ENCODE measurements around the gene UGT1A9. TPM values are rescaled to one million over a fixed set of nuclear protein-coding genes. Genes with fewer than 3 reads are reported as not detected.

The UGT1A9 gene
- polyA plus RNA-seq, 1 donor (not counting 4 experiments of a cell fraction or from before 2014, with no cell fraction given), result not detected

DNA sequence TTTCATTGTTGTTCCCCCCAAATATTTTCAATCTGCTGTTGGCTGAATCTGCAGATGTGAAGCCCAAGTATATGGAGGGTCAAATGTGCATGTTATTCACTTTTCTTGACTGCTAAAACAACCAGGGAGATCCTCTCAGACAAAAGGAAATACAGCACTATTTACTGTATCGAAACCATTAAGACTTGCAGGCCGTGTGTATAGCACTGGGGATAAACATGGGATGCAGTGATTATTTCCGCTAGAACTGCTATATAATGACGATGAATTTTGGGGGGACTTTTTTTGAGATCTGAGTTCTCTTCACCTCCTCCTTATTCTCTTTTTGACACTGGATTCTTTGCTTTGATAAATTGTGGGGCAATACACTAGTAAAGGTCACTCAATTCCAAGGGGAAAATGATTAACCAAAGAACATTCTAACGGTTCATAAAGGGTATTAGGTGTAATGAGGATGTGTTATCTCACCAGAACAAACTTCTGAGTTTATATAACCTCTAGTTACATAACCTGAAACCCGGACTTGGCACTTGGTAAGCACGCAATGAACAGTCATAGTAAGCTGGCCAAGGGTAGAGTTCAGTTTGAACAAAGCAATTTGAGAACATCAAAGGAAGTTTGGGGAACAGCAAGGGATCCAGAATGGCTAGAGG, 84.9 kb downstream of the UGT1A9 start:
- H3K27me3 ChIP-seq (ENCODE audit: control insufficient read depth, extremely low read depth, insufficient read depth, low read length), result no peaks in the 10 kb centered on the region
- peaks cover 4% of the 10 kb centered on the region for H3K79me2 ChIP-seq (ENCODE audit: control insufficient read depth, insufficient read depth, low read length)
- no peak overlapping the region for H3K9ac ChIP-seq (ENCODE audit: control insufficient read depth, extremely low read depth, insufficient read depth, low read length)
- dilution Hi-C loops (cut with MboI; ENCODE audit: extremely low pct_ligation_motif_present, low sequenced_read_pairs), result no loop called here
- H3K9me3 ChIP-seq (ENCODE audit: control insufficient read depth, low read depth, low read length), result no peaks in the 10 kb centered on the region
- TF ChIP-seq EZH2 (IDR thresholded peaks at IDR 0.05; ENCODE audit: low read length), result no peak
- TF ChIP-seq, protein P1, sequence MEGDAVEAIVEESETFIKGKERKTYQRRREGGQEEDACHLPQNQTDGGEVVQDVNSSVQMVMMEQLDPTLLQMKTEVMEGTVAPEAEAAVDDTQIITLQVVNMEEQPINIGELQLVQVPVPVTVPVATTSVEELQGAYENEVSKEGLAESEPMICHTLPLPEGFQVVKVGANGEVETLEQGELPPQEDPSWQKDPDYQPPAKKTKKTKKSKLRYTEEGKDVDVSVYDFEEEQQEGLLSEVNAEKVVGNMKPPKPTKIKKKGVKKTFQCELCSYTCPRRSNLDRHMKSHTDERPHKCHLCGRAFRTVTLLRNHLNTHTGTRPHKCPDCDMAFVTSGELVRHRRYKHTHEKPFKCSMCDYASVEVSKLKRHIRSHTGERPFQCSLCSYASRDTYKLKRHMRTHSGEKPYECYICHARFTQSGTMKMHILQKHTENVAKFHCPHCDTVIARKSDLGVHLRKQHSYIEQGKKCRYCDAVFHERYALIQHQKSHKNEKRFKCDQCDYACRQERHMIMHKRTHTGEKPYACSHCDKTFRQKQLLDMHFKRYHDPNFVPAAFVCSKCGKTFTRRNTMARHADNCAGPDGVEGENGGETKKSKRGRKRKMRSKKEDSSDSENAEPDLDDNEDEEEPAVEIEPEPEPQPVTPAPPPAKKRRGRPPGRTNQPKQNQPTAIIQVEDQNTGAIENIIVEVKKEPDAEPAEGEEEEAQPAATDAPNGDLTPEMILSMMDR (optimal IDR thresholded peaks at IDR 0.05 in 1 of 3, IDR thresholded peaks at IDR 0.05 in 1 of 3, conservative IDR thresholded peaks at IDR 0.05 in 1 of 3; ENCODE audit: extremely low read depth in 1 of 3, insufficient read depth in 2 of 3, low read length in 3 of 3), result no peak
- H3K4me2 ChIP-seq (ENCODE audit: control insufficient read depth, extremely low read depth, insufficient read depth, low read depth, low read length), result no peak overlapping the region
- H3K4me3 ChIP-seq (ENCODE audit: control insufficient read depth in 2 of 3, extremely low read depth in 1 of 3, insufficient read depth in 2 of 3, low read depth in 1 of 3, low read length in 3 of 3), result no peak overlapping the region
- FAIRE-seq, result no peak
- H3K36me3 ChIP-seq (ENCODE audit: control insufficient read depth in 2 of 2, extremely low read depth in 1 of 2, insufficient read depth in 2 of 2, low read length in 2 of 2), result peaks cover 2 to 8% of the 10 kb centered on the region in 2 experiments
- H3K9me1 ChIP-seq (ENCODE audit: control insufficient read depth, extremely low read depth, insufficient read depth, low read length), result no peaks in the 10 kb centered on the region
- H2AFZ ChIP-seq (ENCODE audit: control insufficient read depth, low read length), result no peak overlapping the region
- peaks cover 15% of the 10 kb centered on the region for H3K4me1 ChIP-seq (ENCODE audit: control insufficient read depth, extremely low read depth, insufficient read depth, low read length)
- DNase-seq (ENCODE audit: low read depth, low spot score), result no peak
- H4K20me1 ChIP-seq (ENCODE audit: control insufficient read depth, extremely low read depth, insufficient read depth, low read length), result peaks cover 2% of the 10 kb centered on the region
- no peak overlapping the region for H3K27ac ChIP-seq (ENCODE audit: control insufficient read depth, insufficient read depth, low read length)

DNA sequence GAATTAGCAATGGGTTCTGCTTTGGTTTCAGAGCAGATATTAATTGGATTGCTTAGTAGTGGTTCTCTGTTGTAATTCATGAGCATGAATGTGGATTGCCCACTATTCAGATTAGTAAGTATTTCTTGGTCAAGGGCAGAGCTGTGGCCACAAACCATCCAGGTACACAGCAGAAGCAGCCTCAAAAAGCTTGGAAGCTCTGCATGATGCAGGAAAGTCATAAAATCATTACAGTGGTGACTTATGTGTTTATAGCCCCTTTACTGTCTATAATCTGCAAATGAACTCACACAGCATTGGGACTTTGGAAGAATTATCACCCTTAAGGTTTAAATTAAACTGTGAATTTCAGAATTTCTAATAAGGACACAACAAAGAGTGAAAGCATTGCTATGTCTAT, 86.4 kb downstream of the UGT1A9 start:
- dilution Hi-C loops (cut with MboI; ENCODE audit: extremely low pct_ligation_motif_present, low sequenced_read_pairs), result no loop called here
- H3K27me3 ChIP-seq (ENCODE audit: control insufficient read depth, extremely low read depth, insufficient read depth, low read length), result no peaks in the 10 kb centered on the region
- H3K9me3 ChIP-seq (ENCODE audit: control insufficient read depth, low read depth, low read length), result no peaks in the 10 kb centered on the region
- FAIRE-seq (no peak), DNase-seq (ENCODE audit: low read depth, low spot score) (no peak)
- H3K4me1 ChIP-seq (ENCODE audit: control insufficient read depth, extremely low read depth, insufficient read depth, low read length), result peaks cover 21% of the 10 kb centered on the region
- H3K4me2 ChIP-seq (ENCODE audit: control insufficient read depth, extremely low read depth, insufficient read depth, low read depth, low read length), result no peak overlapping the region
- peaks cover 2% of the 10 kb centered on the region for H4K20me1 ChIP-seq (ENCODE audit: control insufficient read depth, extremely low read depth, insufficient read depth, low read length)
- H3K36me3 ChIP-seq (ENCODE audit: control insufficient read depth in 2 of 2, extremely low read depth in 1 of 2, insufficient read depth in 2 of 2, low read length in 2 of 2), result peaks cover 2 to 8% of the 10 kb centered on the region in 2 experiments
- H3K27ac ChIP-seq (ENCODE audit: control insufficient read depth, insufficient read depth, low read length), result no peak overlapping the region
- no peaks in the 10 kb centered on the region for H3K9me1 ChIP-seq (ENCODE audit: control insufficient read depth, extremely low read depth, insufficient read depth, low read length)
- no peak for TF ChIP-seq EZH2 (IDR thresholded peaks at IDR 0.05; ENCODE audit: low read length)
- TF ChIP-seq, protein P1 (optimal IDR thresholded peaks at IDR 0.05 in 1 of 3, IDR thresholded peaks at IDR 0.05 in 1 of 3, conservative IDR thresholded peaks at IDR 0.05 in 1 of 3; ENCODE audit: extremely low read depth in 1 of 3, insufficient read depth in 2 of 3, low read length in 3 of 3), result no peak
- peaks cover 5% of the 10 kb centered on the region for H3K79me2 ChIP-seq (ENCODE audit: control insufficient read depth, insufficient read depth, low read length)
- no peak overlapping the region for H2AFZ ChIP-seq (ENCODE audit: control insufficient read depth, low read length)
- H3K4me3 ChIP-seq (ENCODE audit: control insufficient read depth in 2 of 3, extremely low read depth in 1 of 3, insufficient read depth in 2 of 3, low read depth in 1 of 3, low read length in 3 of 3), result no peak overlapping the region
- H3K9ac ChIP-seq (ENCODE audit: control insufficient read depth, extremely low read depth, insufficient read depth, low read length), result no peak overlapping the region

All from keratinocyte (primary cell).